ENCODE results near the gene FPGS. TPM values are rescaled to one million over a fixed set of nuclear protein-coding genes. Genes with fewer than 3 reads are reported as not detected.
A peak's percentile ranks its signal among the peaks of the same experiment; 100 is the strongest.

Gene FPGS
- total RNA-seq, 2 experiments from 2014 or later = 71.9 to 80.4 TPM

DNA sequence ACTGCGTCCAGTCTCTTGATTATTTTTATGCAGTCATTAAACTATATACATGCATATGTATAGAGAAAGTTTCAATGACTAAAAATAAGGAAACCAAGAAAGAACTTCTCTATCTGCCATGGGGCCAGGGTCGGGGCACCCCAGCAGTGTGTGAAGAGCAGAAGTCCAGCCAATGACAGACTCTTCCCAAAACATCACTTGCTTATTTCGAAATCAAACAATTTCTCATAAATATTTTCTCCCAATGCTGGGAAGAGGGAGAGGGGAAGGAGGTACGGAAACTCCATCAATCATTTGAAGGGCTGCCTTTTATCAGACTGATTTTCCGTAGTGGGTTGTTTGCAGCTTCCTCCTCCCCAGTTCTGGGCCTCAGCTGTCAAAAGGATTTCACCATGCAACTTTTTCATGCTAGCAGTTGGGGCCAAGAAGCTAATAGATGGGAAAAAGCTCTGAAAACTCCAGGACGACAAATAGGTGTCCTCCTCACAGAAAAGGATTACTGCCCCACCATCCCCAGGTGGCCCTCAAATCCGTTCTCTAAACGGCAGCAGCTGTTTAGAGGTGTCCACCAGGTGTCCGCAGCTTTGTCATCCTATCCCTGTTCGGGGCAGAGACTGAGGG is 617 bp upstream of the FPGS start:
- no peak for ATAC-seq

DNA sequence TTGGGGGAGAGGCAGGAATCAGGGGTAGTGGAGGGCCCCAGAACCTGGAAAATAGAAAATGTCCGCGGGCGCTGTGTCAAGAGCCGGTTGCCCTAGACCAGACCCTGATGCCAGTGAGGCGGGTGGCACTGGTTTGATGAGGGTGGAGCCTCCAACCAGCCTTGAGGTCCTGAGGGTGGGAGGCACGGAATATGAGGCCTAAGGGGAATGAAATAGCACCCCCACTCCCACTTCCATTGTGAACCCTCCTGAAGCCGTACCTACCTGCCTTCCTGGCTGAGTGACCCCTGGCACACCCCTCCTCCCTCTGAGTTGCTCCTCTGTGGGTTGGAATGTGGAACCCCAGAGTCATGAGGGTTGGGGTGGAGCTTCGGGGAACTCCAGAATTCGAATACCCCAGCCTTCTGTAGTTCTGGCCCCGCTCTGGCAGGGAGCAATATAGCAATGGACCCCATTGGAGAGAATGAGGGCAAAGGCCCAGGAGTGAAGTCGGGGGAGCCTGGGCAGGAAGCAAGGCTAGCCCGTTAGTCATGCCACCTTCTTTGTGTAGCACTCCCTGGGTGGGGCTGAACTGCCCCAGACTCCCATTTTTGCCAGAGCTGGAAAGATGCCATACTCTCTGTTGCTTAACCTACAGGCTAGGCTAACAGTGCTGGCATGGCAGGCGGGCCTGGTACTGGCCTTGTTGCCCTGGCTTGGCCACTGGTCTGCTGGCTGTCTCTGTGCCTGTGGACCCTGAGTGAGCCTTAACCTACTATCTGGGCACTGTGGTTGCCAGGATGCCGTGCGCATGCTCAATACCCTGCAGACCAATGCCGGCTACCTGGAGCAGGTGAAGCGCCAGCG is 1.0 kb downstream of the FPGS start:
- intact Hi-C loops (cut with DNase I, micrococcal nuclease) = loop anchor here (1.0 to 5.0 kb wide), 6 partner anchors 67 to 471 kb away; partner anchors contain the start of genes PTGES2 (in 1 of the 2), ST6GALNAC4 (in 1 of the 2) and ST6GALNAC6 (in 1 of the 2)
- Mint-ChIP-seq H3K36me3 (ENCODE audit: low read depth) (peaks cover 20% of the 10 kb centered on the region), H3K4me3 (peak overlapping the region; percentile 98), H3K27me3 (no peaks in the 10 kb centered on the region), H3K27ac (peak overlapping the region; percentile 95), H3K4me1 (peaks cover 25% of the 10 kb centered on the region), H3K9me3 (ENCODE audit: low read depth) (no peaks in the 10 kb centered on the region)
- peak; percentile 11 for ATAC-seq
- ChIA-PET POLR2A (interaction anchor here (1.9 kb wide), 1 partner anchor 33 kb away, joined by 5 read pairs; no protein-coding TSS in a partner anchor), CTCF (interaction anchor here (0.6 to 0.8 kb wide), 2 partner anchors 19 to 69 kb away, joined by 4 read pairs; partner anchors contain the start of gene TOR2A)
- DNase-seq = peak; percentile 49

More for the DNA sequence above, 617 bp upstream of the FPGS start:
- H3K27ac Mint-ChIP-seq = peak overlapping the region; percentile 69
- H3K4me1 Mint-ChIP-seq = peaks cover 32% of the 10 kb centered on the region
- ChIA-PET POLR2A (interaction anchor here (0.6 to 1.9 kb wide), 3 partner anchors 9 to 233 kb away, joined by 3 to 5 read pairs (median 3); no protein-coding TSS in a partner anchor), CTCF (interaction anchor here (0.6 to 1.1 kb wide), 5 partner anchors 13 to 68 kb away, joined by 3 to 5 read pairs (median 4); partner anchors contain the start of genes CDK9 and TOR2A)
- H3K4me3 Mint-ChIP-seq = peak overlapping the region; percentile 98
- no peak for DNase-seq
- H3K27me3 Mint-ChIP-seq = no peaks in the 10 kb centered on the region
- peaks cover 14% of the 10 kb centered on the region for H3K36me3 Mint-ChIP-seq (ENCODE audit: low read depth)
- intact Hi-C loops (cut with DNase I, micrococcal nuclease) = loop anchor here (1.0 to 5.0 kb wide), 11 partner anchors 16 to 654 kb away; partner anchors contain the start of genes CDK9 (in 2 of the 2), ST6GALNAC4 (in 2 of the 2), ODF2 (in 1 of the 2) and PTRH1 (in 1 of the 2)
- H3K9me3 Mint-ChIP-seq (ENCODE audit: low read depth) = no peaks in the 10 kb centered on the region

DNA sequence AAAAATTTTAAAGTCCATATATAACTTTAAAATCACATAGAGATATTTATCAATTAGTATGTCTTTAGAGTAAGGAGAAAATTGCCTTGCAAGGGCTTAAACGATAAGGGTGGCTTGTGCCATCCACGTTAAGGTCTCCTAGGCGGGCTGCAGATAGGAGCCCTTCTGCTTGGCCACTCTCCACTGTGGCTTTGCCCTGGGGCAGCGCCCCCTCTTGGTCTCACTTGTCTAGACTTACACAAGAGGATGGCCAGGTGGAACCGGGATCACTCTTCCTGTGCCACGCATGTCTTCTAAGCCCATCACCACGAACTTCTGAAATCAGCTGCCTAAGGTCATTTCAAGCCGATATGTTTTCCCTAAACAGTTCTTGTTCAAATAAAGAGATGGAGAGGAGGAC is 2.9 kb downstream of the FPGS start:
- ChIA-PET POLR2A (interaction anchor here (0.8 kb wide), 1 partner anchor 8 kb away, joined by 3 read pairs; no protein-coding TSS in a partner anchor), CTCF (interaction anchor here (0.6 to 1.4 kb wide), 6 partner anchors 11 to 198 kb away, joined by 3 to 5 read pairs (median 4); no protein-coding TSS in a partner anchor)
- Mint-ChIP-seq H3K36me3 (ENCODE audit: low read depth) (peaks cover 28% of the 10 kb centered on the region), H3K4me3 (no peak overlapping the region), H3K27me3 (no peaks in the 10 kb centered on the region), H3K4me1 (peaks cover 25% of the 10 kb centered on the region), H3K27ac (no peak overlapping the region), H3K9me3 (ENCODE audit: low read depth) (no peaks in the 10 kb centered on the region)
- peak; percentile 74 for DNase-seq
- intact Hi-C loops (cut with DNase I, micrococcal nuclease) = no loop called here
- ATAC-seq = no peak

DNA sequence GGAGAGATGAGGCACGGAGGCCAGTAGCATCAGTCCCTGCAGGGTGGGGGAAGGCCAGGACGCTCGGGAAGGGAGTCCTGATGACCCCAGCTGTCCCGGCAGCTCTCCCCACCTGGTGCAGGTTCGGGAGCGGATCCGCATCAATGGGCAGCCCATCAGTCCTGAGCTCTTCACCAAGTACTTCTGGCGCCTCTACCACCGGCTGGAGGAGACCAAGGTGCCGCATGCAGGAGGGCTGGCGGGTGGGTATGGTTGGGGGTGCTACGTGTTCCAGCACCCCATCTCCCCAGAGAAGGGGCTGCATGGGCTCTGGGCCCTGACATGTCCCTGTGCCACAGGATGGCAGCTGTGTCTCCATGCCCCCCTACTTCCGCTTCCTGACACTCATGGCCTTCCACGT is 4.2 kb downstream of the FPGS start:
- POLR2A ChIA-PET = interaction anchor here (1.4 kb wide), 1 partner anchor 31 kb away, joined by 3 read pairs; no protein-coding TSS in a partner anchor
- H3K4me1 Mint-ChIP-seq = peaks cover 19% of the 10 kb centered on the region
- CTCF ChIA-PET = no interaction called here

DNA sequence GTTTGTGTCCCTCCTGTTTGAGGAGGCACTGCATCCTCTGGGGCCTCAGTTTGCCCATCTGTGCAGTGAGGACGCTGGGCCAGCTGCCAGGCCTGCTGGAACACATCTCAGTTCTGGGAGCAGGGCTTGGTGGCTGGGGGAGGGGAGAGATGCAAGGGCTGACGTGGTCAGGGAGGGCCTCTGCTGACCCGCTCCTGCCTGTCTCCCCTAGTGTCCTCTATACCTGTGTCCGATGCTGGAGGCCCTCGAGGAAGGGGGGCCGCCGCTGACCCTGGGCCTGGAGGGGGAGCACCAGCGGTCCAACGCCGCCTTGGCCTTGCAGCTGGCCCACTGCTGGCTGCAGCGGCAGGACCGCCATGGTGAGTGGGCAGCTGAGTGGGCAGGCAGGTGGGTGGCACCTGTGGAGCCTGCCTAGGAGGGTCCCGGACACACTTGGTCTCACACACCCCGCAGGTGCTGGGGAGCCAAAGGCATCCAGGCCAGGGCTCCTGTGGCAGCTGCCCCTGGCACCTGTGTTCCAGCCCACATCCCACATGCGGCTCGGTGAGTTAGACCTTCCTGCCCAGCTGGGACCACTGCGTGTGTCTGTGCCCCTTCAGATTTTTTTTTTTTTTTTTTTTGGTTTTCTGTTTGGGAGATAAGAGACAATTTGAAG is 5.8 kb downstream of the FPGS start:
- CTCF ChIA-PET = interaction anchor here (0.6 to 1.6 kb wide), 3 partner anchors 10 to 90 kb away, joined by 3 to 4 read pairs (median 4); no protein-coding TSS in a partner anchor
- H3K9me3 Mint-ChIP-seq (ENCODE audit: low read depth) = no peaks in the 10 kb centered on the region
- peaks cover 40% of the 10 kb centered on the region for H3K36me3 Mint-ChIP-seq (ENCODE audit: low read depth)
- H3K4me1 Mint-ChIP-seq = peaks cover 14% of the 10 kb centered on the region
- peak; percentile 4 for DNase-seq
- no peaks in the 10 kb centered on the region for H3K27me3 Mint-ChIP-seq
- intact Hi-C loops (cut with DNase I, micrococcal nuclease) = no loop called here
- ATAC-seq = no peak
- H3K27ac Mint-ChIP-seq = no peak overlapping the region
- POLR2A ChIA-PET = no interaction called here
- H3K4me3 Mint-ChIP-seq = no peak overlapping the region

More for the DNA sequence above, 4.2 kb downstream of the FPGS start:
- Mint-ChIP-seq H3K9me3 (ENCODE audit: low read depth) (no peaks in the 10 kb centered on the region), H3K36me3 (ENCODE audit: low read depth) (peaks cover 34% of the 10 kb centered on the region), H3K4me3 (no peak overlapping the region), H3K27ac (no peak overlapping the region), H3K27me3 (no peaks in the 10 kb centered on the region)
- intact Hi-C loops (cut with DNase I, micrococcal nuclease) = no loop called here
- DNase-seq = no peak
- ATAC-seq = no peak

DNA sequence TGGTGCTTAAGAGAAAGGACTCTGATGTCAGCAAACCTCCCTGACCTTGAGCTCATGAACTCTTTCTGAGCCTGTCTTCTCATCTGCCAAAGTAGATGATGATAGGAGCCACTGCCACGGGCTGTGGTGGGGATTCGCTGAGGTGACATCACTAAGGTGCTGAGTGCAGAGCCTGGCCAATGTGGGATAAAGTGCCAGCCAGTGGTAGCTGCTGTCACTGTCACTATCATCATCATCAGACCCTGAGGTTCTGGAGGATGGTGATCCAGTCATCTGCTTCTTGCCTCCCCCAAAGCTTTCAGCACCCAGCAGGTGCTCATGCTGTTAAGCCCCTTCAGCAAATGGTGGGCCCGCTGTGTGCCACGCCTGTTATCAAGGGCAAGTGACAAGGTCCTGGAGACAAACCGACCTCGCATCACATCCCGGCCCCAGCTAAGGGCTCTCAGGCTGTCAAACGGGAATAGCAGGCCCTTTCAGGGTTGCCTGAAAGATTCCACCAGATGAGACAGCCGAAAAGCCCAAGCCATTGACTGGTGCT is 6.4 kb downstream of the FPGS start:
- no peaks in the 10 kb centered on the region for H3K9me3 Mint-ChIP-seq (ENCODE audit: low read depth)
- ATAC-seq (peak; percentile 33), DNase-seq (peak; percentile 44)
- H3K27ac Mint-ChIP-seq = no peak overlapping the region
- H3K27me3 Mint-ChIP-seq = no peaks in the 10 kb centered on the region
- no peak overlapping the region for H3K4me3 Mint-ChIP-seq
- intact Hi-C loops (cut with DNase I, micrococcal nuclease) = no loop called here
- ChIA-PET POLR2A (no interaction called here), CTCF (interaction anchor here (0.6 to 1.6 kb wide), 3 partner anchors 9 to 89 kb away, joined by 3 to 4 read pairs (median 4); no protein-coding TSS in a partner anchor)
- H3K4me1 Mint-ChIP-seq = peaks cover 10% of the 10 kb centered on the region
- H3K36me3 Mint-ChIP-seq (ENCODE audit: low read depth) = peaks cover 43% of the 10 kb centered on the region

DNA sequence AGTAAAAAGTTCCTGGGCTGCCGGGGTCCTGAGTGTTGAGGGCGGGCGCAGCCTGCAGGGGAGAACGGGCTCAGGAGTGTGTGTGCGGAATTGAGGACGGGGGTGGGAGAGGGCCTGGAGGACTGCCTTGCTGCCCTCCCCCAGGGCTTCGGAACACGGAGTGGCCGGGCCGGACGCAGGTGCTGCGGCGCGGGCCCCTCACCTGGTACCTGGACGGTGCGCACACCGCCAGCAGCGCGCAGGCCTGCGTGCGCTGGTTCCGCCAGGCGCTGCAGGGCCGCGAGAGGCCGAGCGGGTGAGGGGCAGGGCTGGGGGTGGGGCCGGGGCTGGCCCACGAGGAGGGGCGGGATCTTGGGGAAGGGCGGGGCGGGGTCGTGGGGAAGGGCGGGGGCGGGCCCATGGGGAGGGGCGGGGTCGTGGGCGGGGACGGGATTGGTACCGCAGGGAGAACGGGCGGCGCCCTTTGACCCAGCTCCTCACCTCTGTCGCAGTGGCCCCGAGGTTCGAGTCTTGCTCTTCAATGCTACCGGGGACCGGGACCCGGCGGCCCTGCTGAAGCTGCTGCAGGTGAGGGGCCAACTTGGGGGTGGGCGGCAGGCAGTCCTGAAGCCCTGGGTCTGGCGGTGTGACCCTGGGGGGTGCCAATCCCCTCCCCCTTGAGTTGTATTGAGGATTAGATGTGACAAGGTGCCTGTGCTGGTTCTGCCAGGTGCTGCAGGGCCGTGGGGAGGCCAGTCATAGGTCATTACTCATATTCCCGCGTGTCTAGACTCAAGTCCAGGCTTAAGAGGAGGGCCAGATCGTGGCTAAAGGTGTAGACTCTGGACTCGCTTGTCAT is 7.1 kb downstream of the FPGS start:
- H3K36me3 Mint-ChIP-seq (ENCODE audit: low read depth) = peaks cover 41% of the 10 kb centered on the region
- no peaks in the 10 kb centered on the region for H3K27me3 Mint-ChIP-seq
- H3K4me1 Mint-ChIP-seq = peaks cover 3% of the 10 kb centered on the region
- peak; percentile 49 for DNase-seq
- ChIA-PET CTCF (interaction anchor here (1.6 kb wide), 1 partner anchor 8 kb away, joined by 4 read pairs; no protein-coding TSS in a partner anchor), POLR2A (no interaction called here)
- H3K9me3 Mint-ChIP-seq (ENCODE audit: low read depth) = no peaks in the 10 kb centered on the region
- intact Hi-C loops (cut with DNase I, micrococcal nuclease) = no loop called here
- ATAC-seq = peak; percentile 37
- no peak overlapping the region for H3K4me3 Mint-ChIP-seq
- no peak overlapping the region for H3K27ac Mint-ChIP-seq

DNA sequence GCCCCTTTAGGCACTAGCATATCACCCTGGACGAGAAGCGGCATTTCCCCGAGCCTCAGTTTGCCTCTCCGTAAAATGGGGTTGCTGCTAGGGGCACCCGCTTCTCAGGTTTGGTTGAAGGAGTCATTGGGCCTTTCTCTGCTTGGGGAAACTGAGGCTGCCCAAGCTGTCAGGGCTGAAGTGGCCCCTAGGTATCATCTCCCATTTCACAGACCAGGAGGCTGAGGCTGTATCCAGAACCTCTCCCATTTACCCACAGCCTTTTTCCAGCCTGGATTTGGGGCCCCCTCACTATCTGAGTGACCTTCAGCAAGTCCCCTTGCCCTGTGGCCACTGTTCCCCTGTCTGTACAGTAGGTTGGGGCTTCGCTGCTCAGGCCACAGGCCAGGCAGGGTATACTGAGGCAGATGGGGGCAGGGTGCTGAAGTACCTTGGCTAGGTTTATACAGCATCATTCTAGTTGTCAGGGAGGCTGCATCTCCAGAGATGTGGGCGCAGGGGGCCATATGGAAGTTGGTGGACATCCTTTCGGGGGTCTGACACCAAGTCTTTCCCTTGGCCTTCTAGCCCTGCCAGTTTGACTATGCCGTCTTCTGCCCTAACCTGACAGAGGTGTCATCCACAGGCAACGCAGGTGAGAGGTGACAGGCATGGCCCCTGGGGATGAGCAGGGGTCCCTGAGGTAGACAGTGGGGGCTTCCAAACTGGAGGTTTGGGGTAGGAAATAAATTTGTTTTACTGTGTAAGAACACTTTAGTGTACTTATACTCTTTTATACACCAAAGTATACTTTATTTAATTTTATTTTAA is 7.9 kb downstream of the FPGS start:
- Mint-ChIP-seq H3K9me3 (ENCODE audit: low read depth) (no peaks in the 10 kb centered on the region), H3K27me3 (no peaks in the 10 kb centered on the region), H3K36me3 (ENCODE audit: low read depth) (peaks cover 41% of the 10 kb centered on the region), H3K4me3 (no peak overlapping the region), H3K4me1 (peaks cover 3% of the 10 kb centered on the region), H3K27ac (no peak overlapping the region)
- intact Hi-C loops (cut with DNase I, micrococcal nuclease) = no loop called here
- ChIA-PET POLR2A (no interaction called here), CTCF (interaction anchor here (1.0 to 1.1 kb wide), 2 partner anchors 17 to 60 kb away, joined by 3 to 5 read pairs; no protein-coding TSS in a partner anchor)
- no peak for ATAC-seq
- DNase-seq = no peak

DNA sequence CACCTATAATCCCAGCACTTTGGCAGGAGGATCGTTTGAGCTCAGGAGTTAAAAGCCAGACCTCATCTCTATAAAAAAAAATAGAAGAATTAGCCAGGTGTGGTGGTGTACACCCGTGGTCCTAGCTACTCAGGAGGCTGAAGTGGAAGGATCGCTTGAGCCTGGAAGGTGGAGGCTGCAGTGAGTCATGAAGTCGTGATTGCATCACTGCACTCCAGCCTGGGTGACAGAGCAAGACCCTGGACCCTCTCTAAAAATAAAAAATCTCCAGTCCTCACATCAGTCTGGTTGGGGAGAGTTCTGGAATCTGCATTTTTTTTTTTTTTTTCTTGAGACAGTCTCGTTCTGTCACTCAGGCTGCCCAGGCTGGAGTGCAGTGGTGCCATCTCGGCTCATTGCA is 9.3 kb downstream of the FPGS start:
- H3K4me3 Mint-ChIP-seq = no peak overlapping the region
- ChIA-PET POLR2A (interaction anchor here (0.8 kb wide), 1 partner anchor 13 kb away, joined by 4 read pairs; no protein-coding TSS in a partner anchor), CTCF (interaction anchor here (0.6 to 1.1 kb wide), 3 partner anchors 16 to 377 kb away, joined by 3 to 5 read pairs (median 4); no protein-coding TSS in a partner anchor)
- intact Hi-C loops (cut with DNase I, micrococcal nuclease) = no loop called here
- no peak overlapping the region for H3K27ac Mint-ChIP-seq
- H3K4me1 Mint-ChIP-seq = no peaks in the 10 kb centered on the region
- H3K27me3 Mint-ChIP-seq = no peaks in the 10 kb centered on the region
- H3K36me3 Mint-ChIP-seq (ENCODE audit: low read depth) = peaks cover 32% of the 10 kb centered on the region
- no peaks in the 10 kb centered on the region for H3K9me3 Mint-ChIP-seq (ENCODE audit: low read depth)
- DNase-seq = no peak
- no peak for ATAC-seq
